Measurements from ENCODE around the gene ARFGEF2.

DNA sequence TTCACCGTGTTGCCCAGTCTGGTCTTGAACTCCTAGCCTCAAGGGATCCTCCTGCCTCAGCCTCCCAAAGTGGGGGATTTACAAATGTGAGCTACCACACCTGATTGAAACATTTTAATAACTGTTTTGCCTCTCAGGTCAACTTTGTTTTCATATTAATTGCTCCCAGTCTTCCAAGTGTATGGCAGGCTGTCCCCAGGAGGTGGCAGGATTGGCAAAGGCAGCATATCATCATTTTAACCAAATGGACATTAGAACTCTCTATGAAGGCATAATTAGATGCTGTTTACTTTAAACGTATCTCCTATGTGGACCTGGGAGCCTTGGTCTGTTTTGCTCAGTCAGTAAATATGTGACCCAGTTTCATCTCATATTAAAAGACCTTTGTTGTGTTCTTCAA, 65.4 kb downstream of the ARFGEF2 start:
- TF ChIP-seq, protein P1, sequence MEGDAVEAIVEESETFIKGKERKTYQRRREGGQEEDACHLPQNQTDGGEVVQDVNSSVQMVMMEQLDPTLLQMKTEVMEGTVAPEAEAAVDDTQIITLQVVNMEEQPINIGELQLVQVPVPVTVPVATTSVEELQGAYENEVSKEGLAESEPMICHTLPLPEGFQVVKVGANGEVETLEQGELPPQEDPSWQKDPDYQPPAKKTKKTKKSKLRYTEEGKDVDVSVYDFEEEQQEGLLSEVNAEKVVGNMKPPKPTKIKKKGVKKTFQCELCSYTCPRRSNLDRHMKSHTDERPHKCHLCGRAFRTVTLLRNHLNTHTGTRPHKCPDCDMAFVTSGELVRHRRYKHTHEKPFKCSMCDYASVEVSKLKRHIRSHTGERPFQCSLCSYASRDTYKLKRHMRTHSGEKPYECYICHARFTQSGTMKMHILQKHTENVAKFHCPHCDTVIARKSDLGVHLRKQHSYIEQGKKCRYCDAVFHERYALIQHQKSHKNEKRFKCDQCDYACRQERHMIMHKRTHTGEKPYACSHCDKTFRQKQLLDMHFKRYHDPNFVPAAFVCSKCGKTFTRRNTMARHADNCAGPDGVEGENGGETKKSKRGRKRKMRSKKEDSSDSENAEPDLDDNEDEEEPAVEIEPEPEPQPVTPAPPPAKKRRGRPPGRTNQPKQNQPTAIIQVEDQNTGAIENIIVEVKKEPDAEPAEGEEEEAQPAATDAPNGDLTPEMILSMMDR (IDR thresholded peaks at IDR 0.05): peak; percentile 35
- no peak for TF ChIP-seq EZH2 (IDR thresholded peaks at IDR 0.05)
- TF ChIP-seq EZH2phosphoT487 (IDR thresholded peaks at IDR 0.05): no peak

Data from neural progenitor cell (in vitro differentiated cells).